SIG-M5 treated with dmso at 0.1 percent for 504 hours (cell line): Measurements from ENCODE around the gene LRIG1.
A peak's percentile ranks its signal among the peaks of the same experiment; 100 is the strongest.

ENCODE experiments used
- DNase-seq: peaks from one replicate; lab custom pipeline; 2025; ENCODE audit not compliant: unreplicated experiment; lab: John Stamatoyannopoulos, UW

Gene LRIG1

DNA sequence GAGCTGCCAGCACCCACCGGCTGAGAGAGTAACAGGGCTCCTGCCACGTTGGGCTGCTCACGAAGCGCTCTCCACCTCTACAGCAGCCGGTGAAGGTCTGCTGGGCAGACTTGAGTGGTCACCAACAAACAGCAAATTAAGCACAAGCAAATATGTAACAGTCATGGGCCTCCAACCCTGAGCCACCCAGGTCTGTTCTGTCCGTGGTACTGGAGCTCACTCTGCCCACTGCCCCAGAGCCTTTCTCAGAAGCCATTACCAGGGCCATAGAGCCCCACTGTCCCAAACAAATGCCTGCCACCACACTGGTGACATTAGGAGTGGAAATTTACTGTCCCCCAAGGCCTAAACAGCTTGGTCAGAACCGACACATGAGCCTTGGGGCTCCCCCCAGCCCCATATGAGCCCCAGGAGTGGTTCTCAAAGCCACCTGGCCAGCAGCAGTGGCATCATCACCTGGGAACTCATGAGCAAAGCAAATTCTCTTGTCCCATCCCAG lies 56.6 kb downstream of the LRIG1 start:
- no peak for DNase-seq

DNA sequence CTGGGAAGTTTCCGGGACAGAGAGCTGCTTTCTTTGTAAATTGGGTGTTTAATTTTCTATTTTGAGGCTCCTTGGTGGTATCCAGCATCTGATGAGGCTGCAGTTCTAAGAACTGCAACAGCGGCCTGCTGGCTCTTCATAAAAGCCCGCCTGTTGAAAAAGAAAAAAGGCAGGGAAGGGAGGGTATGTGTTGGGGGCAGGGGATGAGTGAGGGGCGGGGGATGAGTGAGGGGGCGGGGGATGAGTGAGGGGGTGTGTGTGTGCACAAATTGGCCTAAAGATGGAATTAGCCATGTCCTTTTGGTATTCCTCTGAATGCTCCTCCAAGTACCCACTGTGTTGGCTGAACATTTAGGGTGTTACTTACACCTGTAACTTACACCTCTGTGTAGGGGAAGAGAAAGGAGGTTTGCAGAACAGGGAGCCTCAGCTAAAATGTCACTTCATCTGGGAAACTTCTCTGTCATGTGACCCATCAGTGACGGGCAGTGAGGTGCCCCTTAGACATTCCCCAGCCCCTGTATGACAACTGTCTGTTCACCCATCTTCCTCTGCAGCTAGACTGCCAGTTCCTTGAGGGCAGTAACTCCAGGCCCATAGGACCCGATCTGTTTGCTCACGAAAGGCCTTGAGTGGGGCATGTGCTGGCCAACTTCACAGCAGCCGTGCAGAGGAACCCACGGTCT lies 57.6 kb downstream of the LRIG1 start:
- no peak for DNase-seq

DNA sequence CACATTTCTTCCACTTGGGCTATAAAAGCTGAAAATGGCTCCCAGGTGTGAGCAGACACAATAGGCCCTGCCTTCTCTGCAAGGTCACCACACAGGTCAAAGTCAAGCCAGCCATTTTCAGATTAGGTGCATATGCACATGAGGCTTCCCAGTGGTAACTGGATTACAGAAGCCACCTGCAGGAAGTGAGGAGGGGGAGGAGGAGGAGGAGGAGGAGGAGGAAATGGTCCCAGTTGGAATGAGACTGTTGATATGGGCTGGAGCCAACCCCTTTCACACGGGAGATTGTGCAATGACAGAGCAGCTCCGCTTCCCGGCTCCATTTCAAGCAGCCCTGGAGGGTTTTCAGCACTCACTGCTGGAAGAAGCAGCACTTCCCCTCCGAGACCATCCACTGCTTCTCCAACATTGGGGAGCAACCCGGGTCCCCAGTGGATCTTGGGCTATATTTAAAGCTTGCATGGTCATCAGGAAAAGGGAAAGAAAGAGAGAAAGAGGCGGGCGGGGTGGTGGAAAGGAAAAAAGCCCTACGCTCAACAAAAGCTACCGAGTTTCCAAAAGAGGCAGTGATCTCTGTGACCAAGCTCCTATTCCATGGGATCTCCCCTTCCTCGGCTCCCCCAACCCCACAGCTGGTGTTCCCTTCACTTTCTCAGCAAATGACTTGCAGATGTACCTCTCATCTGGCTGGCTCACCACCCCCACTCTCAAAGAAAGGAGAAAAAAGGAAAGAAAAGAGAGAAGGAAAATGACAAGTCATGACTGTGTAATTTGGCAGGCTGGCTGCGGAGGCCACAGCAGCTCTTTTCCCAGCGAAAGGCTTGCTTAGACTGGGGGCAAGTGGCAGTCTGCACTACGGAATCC lies 58.3 kb downstream of the LRIG1 start:
- no peak for DNase-seq

DNA sequence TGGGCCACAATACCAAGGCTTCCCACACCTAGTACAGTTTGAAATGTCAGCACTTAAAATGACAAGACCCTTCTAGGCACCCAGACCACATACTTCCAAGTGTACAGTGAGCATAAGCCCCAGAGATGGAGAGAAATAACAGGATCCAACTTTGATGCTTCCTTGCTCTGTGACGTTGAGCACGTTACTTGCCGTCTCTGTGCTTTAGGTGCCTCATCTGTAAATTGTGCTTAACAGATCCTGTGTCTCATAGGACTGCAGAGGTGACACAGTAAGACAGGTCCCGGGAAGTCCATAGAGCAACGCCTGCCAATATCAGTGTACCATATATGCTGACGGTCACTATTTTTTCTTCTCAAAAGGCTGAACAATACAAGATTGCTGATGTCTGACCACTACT lies 59.1 kb downstream of the LRIG1 start:
- DNase-seq = no peak

DNA sequence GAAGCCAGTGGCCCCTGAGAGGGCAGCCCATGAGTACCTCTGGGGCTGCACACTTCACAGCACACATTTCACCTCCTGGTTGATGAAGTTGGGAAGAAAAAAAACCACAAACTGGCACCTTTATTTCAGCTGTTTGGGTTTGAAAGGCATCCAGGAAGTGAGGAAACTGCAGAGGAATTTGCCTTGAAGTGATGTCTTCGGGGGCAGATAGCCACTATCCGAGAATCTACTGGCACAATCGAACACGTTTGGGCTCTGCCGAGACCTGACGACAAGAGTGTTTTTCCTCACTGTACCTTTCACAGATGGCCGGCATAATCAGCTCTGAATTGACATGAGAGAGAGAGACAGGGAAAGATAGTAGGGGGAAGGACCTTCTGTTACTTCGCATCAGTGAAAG lies 59.7 kb downstream of the LRIG1 start:
- no peak for DNase-seq

DNA sequence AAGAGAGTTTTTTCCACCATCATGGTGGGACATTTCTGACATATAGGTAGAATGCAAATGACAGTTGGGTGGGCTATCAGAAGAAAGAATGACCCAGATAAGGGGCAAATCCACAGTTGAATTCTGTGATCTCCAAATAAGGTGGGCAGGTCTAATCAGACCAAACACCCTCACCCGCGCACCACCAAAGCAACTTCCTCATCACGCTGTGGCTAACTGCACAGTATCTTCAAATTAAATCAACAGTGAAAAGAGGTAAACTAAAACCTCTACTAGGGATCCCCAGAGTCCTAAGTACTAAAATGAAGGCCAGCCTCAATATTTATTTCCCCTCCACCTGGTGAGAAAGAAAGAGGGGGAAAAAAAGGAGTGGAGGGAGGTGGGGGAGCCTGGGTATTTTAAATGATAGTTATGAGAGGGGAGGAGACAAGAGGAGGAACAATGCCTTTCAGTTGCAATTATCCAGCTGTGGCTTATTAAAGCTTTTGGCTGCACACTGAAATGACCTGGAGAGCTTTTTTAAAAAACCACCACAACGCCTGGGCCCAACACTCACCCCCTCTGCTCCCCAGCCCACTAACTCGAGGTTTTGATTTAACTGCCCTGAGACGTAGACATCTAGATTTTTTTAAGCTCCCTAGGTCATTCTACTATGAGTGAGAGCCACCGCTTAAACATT lies 61.0 kb downstream of the LRIG1 start:
- peak; percentile 22 for DNase-seq

DNA sequence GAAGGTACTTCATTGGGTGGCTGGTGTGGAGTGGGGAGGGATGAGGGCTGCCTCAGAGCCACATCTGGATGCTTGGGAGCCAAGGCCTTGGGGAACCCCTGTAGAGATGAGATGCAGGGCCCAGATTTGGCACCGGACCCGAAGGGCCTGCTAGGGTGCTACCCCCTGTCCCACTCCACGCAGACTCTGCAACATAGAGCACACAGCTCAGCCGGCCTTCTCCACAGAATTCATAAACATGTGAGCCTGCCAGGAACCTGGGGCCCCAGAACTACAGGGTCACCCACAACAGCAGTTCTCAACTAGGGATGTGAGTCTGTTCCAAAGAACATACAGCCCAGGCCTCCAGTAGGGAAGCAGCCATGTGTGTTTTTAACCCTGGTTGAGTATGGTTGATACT lies 62.8 kb downstream of the LRIG1 start:
- DNase-seq = no peak

DNA sequence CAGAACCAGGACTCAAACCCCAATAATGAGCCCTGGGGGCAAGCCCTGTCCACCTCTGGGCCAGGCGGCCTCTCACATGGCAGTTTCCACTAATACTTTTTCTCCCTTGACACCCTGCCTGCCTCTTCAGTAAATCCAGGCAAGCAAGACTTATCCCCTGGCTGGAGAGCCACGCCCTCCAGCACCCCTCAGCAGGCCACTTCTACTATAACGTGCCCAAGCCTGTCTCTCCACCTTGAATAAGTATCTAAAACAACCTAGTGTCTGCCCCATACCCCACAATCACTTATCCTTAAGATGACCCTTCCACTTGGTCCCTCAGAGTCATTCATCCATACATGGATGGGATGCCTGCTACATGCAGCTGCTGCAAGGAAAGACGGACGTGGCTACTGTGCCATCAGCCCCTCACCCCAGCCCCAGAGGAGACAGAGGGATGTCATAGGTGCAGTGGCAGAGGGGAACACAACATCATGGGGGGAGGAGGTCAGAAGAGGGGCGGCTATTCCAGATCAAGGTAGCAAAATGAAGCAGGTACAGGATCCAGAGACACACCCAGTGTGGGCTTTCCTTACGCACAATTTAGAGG lies 63.4 kb downstream of the LRIG1 start:
- no peak for DNase-seq

DNA sequence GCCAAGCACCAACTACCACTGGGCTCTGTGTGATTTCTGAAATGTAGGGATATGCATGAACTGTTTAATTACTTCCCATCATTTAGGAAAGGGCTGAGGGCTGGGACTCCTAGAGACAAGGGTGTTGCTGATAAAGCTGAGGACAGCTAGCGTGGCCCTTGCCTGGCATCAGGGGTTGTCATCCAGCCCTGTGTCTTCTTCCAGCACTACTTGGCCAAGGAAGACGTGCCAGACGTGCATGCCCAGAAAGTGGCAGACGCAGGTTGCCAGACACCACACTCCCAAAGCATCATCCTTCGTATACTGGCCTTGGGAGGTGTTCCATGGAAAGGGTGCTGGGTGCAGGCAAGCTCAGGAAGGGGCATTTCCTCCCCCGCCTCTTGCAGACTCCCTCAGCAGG lies 64.8 kb downstream of the LRIG1 start:
- DNase-seq = no peak

DNA sequence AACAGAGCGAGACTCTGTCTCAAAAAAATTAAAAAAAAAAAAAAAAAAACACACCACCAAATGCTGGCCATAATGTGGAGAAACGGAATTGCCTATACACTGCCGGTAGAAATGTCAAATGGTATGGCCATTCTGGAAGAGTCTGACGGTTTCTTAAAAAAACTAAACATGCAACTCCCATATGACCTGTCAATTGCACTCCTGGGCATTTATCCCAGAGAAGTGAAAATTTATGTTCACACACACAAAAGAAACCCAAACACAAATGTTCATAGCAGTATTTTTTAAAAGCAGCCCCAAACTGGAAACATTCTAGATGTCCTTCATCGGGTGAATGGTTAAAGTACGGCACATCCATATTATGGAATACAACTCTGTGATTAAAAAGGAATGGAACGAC lies 66.1 kb downstream of the LRIG1 start:
- DNase-seq = no peak

DNA sequence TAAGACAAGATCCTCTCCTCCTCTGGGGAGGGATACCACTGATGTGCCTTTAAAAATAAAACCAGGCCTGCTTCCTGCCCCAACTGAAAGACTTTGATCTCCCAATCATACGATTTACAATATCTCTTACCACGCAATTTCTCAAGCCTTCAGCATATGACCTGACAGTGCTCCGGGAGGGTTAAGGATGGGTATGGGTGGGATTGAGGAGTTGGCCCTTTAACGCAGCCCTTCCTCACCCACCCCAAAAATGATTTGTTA lies 67.4 kb downstream of the LRIG1 start:
- no peak for DNase-seq

DNA sequence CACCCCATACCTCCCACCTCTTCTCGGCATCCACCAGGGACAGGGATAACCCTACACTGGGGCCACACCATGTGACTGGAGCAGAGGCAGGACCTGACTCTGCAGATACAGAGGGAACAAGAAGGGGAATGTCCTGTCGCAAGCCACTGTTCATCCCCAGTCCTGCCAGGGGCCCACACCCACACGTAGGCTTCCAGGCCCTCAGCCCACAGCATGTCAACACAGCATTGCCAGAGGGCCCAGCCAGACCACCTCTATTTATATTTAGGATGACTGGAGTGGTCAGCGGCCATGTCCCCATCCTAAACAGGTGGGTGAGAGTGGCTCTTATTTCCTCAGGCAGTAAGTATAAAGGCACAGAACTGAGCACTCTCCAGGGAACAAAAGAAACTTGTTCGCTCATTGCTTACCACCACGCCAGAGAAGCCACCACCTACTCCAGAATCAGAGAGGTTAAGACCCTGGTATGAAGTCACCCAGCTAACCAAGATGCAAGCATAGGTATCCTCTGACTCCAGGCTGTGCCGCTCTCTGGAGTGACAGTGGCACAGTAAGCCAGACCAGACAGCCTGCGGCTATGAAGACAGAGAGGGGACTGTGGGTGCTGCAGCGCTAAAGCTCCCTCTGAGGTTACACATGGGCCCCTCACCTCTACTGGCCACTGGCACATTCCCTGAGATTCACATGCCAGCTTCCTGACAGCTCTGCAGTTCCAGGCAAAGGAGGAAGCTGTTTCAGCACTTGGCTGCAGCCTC lies 67.9 kb downstream of the LRIG1 start:
- DNase-seq = no peak

DNA sequence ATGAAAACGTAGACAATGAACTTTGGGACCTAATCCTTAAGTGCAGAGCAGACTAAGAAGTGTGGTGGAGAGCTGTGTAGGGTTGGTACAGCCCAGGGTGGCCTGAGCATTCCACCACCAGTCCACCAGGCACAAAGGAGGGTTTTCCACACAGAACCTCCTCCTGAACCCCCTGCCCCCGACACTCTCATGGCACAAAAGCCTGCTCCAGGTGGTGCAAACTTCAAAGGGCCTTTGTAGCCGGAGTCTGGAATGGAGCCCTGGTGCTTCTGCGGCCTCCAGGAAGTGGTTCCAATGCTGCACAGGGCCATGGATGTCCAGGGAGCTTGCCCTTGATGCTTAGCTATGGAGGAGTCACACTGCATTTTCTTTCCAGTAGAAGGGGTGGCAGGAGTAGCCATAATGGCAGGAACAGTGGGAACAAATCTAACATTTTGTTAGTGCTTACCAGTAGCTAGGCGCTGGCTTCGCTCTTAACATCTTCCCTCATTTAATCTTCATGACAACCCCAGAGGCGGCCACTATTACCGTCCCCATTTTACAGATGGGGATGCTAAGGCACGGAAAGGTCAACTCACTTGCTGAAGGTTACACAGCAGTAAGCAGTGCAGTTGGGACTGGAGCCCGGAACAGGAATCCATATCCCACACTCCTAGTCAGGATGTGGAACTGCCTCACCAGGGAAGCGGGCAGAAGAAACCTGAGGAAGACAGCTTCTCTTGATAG lies 68.6 kb downstream of the LRIG1 start:
- DNase-seq = no peak

DNA sequence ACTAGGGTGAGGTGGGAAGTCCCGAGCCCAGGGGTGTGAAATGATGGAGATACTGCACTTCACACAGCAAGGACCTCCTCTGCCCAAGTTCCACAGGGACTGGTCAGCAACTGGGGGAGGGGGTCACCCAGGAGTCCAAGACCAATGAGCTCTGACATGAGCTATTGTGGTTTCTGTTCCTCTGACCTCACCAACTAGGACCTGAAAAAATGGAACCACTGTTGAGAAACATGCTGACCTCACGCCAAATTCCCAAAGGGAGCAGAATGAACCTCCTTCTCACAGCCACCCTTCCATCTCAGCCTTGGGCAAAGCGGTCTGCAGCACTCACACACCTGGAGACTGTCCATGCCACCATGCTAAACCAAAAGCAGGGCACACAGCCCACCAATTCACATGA lies 69.3 kb downstream of the LRIG1 start:
- no peak for DNase-seq

DNA sequence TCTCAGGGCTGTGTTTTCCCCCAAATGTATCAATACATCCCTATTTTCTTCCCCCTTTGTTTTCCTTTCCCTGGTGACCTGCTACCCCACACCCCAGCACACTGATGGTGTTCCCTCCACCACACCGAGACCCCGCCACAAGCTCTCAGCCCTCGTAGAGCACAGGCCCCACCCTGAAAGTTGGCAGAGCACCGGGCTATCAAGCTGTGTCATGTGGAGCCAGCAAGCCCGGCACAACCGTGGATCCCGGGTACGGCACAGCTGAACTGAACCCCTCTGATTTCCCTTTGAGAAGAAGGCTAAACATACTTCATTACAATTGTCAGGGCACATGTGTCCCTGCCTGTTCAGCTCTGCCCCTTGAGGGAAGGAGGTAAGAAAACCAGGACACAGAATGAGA lies 69.9 kb downstream of the LRIG1 start:
- no peak for DNase-seq

DNA sequence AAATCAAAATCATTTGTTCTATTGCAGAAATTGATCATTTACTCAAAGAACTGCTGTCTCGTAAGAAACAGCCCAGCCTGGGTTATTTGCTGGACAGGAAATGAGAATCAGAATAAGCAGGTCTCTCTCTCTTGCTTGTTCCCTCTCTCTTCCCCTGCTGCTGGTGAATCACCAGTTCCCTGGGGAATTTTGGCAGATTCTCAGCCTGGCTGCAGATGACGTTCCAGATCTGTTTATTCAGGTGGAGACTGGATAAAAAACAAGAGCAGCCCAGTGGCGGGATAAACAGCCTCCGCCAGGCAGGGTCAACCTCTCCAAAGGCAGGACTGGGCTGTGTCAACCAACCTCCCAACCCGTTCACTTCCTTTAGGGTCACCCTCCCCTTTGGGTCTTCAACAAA lies 72.1 kb downstream of the LRIG1 start:
- peak; percentile 3 for DNase-seq

DNA sequence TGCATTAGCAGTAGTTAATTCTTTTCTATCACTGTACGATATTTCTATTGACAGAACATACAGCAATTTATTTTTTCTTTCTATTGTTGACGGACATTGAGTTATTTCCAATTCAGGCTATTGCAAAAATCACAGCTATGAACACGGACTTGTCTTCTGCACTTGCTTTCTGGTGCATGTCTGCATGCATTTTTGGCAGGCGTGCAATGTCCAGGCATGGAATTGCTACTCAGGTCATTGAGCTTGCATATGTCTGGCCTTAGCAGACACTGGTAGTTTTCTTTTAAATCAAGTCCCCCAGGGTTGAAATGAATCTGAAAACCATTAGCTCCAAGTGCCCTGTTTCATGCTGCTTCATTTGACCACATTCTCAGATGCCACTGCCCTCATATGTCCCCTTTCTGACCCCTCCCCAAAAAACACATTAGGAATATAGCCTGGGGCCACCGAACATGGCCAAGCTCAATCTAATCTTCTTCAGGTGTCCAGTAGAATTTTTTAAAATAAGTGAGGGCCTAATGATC lies 72.8 kb downstream of the LRIG1 start:
- no peak for DNase-seq

DNA sequence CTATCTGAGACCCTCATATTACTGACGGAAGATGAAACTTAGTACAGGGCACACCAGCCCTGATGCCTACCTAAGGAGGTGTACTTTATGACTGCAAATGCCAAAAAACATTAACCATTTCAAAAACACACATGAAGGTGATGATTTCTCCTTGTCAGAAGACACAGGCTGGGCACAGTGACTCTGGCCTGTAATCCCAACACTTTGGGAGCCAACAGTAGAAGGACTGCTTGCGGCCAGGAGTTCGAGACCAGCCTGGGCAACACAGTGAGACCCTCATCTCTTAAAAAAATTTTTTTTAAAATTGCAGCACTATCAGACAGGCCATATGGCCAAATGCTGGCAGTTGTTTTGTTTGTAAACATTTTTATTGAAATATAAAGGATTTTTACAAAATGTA lies 73.5 kb downstream of the LRIG1 start:
- DNase-seq = no peak

DNA sequence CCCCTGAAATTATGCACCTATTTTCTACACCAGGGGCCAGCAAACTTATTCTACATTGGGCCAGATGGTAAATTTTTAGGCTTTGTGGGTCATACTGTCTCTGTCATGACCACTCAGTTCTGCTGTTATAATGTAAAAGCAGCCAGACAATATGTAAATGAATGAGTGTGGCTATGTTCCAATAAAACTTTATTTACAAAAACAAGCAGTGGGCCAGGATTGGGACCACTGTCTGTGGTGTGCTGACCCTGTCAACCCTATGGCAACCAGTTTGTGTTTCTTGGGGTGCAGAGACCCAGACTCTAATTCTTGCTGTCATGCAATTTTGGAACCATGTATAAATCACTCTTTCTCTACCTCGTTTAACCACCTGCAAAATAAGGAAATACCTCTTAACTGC lies 74.7 kb downstream of the LRIG1 start:
- no peak for DNase-seq

DNA sequence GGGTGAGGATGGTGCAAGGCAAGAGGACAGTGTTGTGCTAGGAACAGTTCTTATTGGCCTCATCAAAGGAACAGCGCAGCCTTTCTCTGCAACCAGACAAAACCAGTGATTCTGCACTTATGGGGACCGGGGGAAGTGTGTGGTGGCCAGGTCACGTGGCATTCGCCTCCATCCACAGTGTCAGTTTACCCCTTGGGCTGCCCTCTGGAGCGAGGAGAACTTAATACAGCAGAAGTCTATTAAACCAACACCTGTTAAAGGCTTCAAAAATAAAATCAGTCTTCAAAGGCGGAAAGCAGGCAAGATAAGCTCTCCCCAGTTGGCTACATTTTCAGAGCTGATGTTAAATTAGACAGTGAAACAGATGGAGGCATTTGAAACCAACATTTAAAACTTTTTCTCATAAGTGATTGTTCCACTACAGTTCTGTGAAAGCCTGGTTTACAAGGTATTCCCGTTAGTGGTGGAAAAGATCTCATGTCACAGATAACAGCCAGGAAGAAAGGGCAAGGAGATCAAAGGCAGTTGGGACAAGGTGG lies 75.2 kb downstream of the LRIG1 start:
- no peak for DNase-seq
